HL-60/S4 treated with phorbol 12-myristate 13-acetate at 8.2 ng/mL for 4 days and 3 days (cell line): ENCODE results near the gene SLC35E2B.
"Not testable (repeated sequence)": the region's sequence is repeated elsewhere in the genome, so short reads cannot be mapped to it uniquely, and the experiment has no call there.

ENCODE experiments used
- in situ Hi-C: fragments of 300-500 bp; cut with MboI; formaldehyde crosslinking; loops from 2 replicates; pipeline ENCODE4 v1.15.0; 2022; ENCODE audit warnings: low sequenced_read_pairs

The SLC35E2B gene

GRCh38 chr1:1704284-1704957, 11.8 kb upstream of the SLC35E2B start:
- in situ Hi-C loops, result not testable (repeated sequence)

GRCh38 chr1:1703796-1704195, 11.2 kb upstream of the SLC35E2B start:
- in situ Hi-C loops, result no loop called here

GRCh38 chr1:1702506-1702905, 9.9 kb upstream of the SLC35E2B start:
- in situ Hi-C loops, result not testable (repeated sequence)

- in situ Hi-C loops, result not testable (repeated sequence)
These were observed 8.0 kb upstream of the SLC35E2B start for GRCh38 chr1:1700557-1700956.

- in situ Hi-C loops, result not testable (repeated sequence)
These were observed 7.5 kb upstream of the SLC35E2B start for GRCh38 chr1:1700067-1700466.

- in situ Hi-C loops, result not testable (repeated sequence)
These were observed 6.5 kb upstream of the SLC35E2B start for GRCh38 chr1:1699061-1699460.

- in situ Hi-C loops, result not testable (repeated sequence)
These were observed 5.0 kb upstream of the SLC35E2B start for GRCh38 chr1:1697358-1698183.

- in situ Hi-C loops, result not testable (repeated sequence)
These were observed 4.1 kb upstream of the SLC35E2B start for GRCh38 chr1:1696431-1697357.

- in situ Hi-C loops, result not testable (repeated sequence)
These were observed 276 bp downstream of the SLC35E2B start for GRCh38 chr1:1692324-1692713.

- in situ Hi-C loops, result not testable (repeated sequence)
These were observed 1.2 kb downstream of the SLC35E2B start for GRCh38 chr1:1691443-1691842.

- in situ Hi-C loops, result not testable (repeated sequence)
These were observed 3.1 kb downstream of the SLC35E2B start for GRCh38 chr1:1689526-1689925.

- in situ Hi-C loops, result no loop called here
These were observed 4.7 kb downstream of the SLC35E2B start for GRCh38 chr1:1687846-1688245.

- in situ Hi-C loops, result no loop called here
These were observed 8.4 kb downstream of the SLC35E2B start for GRCh38 chr1:1684031-1684681.

- in situ Hi-C loops, result no loop called here
These were observed 9.3 kb downstream of the SLC35E2B start for GRCh38 chr1:1683104-1683905.

GRCh38 chr1:1680912-1681273, 11.7 kb downstream of the SLC35E2B start:
- in situ Hi-C loops, result no loop called here

- in situ Hi-C loops, result no loop called here
These were observed 12.3 kb downstream of the SLC35E2B start for GRCh38 chr1:1680031-1680911.

GRCh38 chr1:1678581-1679380, 13.8 kb downstream of the SLC35E2B start:
- in situ Hi-C loops, result no loop called here
